RWPE2 (cell line): Measurements from ENCODE around the gene TUNAR.

Experiments used
- ATAC-seq: fragments of 200-7000 bp; cut with Tn5 transposase; 3 replicates; pipeline ENCODE4 v1.9.1; 2021; ENCODE audit warnings: low read depth
- DNase-seq: peaks from one replicate; pipeline ENCODE4 v3.0.0-alpha.2; 2020; ENCODE audit warnings: low spot score
- H3K27ac ChIP-seq: fragments of 450-650 bp; 2 replicates; pipeline ENCODE4 v1.5.1; 2017; ENCODE audit warnings: mild to moderate bottlenecking; ENCODE audit not compliant: poor library complexity, severe bottlenecking
- H3K27me3 ChIP-seq: fragments of 250-450 bp; sonication (Bioruptor Pico); 2 replicates; pipeline ENCODE4 v1.5.1; 2021; ENCODE audit warnings: mild to moderate bottlenecking, moderate library complexity; ENCODE audit not compliant: insufficient read depth, poor library complexity, severe bottlenecking
- H3K36me3 ChIP-seq: fragments of 250-450 bp; sonication (Bioruptor Pico); 2 replicates; pipeline ENCODE4 v1.5.1; 2020; ENCODE audit warnings: low read depth, mild to moderate bottlenecking, moderate library complexity
- H3K4me1 ChIP-seq: fragments of 250-450 bp; sonication (Bioruptor Pico); 2 replicates; pipeline ENCODE4 v1.5.1; 2021; ENCODE audit warnings: mild to moderate bottlenecking, moderate library complexity; ENCODE audit not compliant: insufficient read depth, poor library complexity, severe bottlenecking
- H3K4me3 ChIP-seq: fragments of 250-450 bp; sonication (Bioruptor Pico); 2 replicates; pipeline ENCODE4 v1.5.1; 2021; ENCODE audit warnings: mild to moderate bottlenecking, moderate library complexity; ENCODE audit not compliant: severe bottlenecking
- H3K9me3 ChIP-seq: fragments of 250-450 bp; sonication (Bioruptor Pico); 2 replicates; pipeline ENCODE4 v1.5.1; 2021; ENCODE audit warnings: mild to moderate bottlenecking, moderate library complexity; ENCODE audit not compliant: severe bottlenecking
- TF ChIP-seq, protein P1 (sequence below): fragments of 450-650 bp; IDR thresholded peaks from one replicate; pipeline ENCODE4 v1.5.1; 2017; ENCODE audit warnings: mild to moderate bottlenecking, moderate library complexity; ENCODE audit not compliant: poor library complexity, severe bottlenecking

The TUNAR gene

GRCh38 chr14:95886366-95887056 is 9.9 kb downstream of the TUNAR start:
- Histone ChIP-seq H3K27me3 (peaks cover 9% of the 10 kb centered on the region), H3K4me3 (no peak overlapping the region), H3K9me3 (no peaks in the 10 kb centered on the region), H3K27ac (no peak overlapping the region), H3K4me1 (no peaks in the 10 kb centered on the region), H3K36me3 (no peaks in the 10 kb centered on the region)
- DNase-seq (peak; percentile 31), ATAC-seq (no peak; the same call in 2 of the 3 replicates)
- TF ChIP-seq, protein P1, sequence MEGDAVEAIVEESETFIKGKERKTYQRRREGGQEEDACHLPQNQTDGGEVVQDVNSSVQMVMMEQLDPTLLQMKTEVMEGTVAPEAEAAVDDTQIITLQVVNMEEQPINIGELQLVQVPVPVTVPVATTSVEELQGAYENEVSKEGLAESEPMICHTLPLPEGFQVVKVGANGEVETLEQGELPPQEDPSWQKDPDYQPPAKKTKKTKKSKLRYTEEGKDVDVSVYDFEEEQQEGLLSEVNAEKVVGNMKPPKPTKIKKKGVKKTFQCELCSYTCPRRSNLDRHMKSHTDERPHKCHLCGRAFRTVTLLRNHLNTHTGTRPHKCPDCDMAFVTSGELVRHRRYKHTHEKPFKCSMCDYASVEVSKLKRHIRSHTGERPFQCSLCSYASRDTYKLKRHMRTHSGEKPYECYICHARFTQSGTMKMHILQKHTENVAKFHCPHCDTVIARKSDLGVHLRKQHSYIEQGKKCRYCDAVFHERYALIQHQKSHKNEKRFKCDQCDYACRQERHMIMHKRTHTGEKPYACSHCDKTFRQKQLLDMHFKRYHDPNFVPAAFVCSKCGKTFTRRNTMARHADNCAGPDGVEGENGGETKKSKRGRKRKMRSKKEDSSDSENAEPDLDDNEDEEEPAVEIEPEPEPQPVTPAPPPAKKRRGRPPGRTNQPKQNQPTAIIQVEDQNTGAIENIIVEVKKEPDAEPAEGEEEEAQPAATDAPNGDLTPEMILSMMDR, result no peak

GRCh38 chr14:95887351-95887750 is 10.7 kb downstream of the TUNAR start:
- no peak for ATAC-seq
- DNase-seq, result no peak
- H3K9me3 ChIP-seq, result no peaks in the 10 kb centered on the region
- TF ChIP-seq, protein P1, result no peak
- peaks cover 8% of the 10 kb centered on the region for H3K27me3 ChIP-seq
- H3K4me1 ChIP-seq, result peaks cover 4% of the 10 kb centered on the region
- no peaks in the 10 kb centered on the region for H3K36me3 ChIP-seq
- no peak overlapping the region for H3K4me3 ChIP-seq
- no peak overlapping the region for H3K27ac ChIP-seq

GRCh38 chr14:95889236-95889979 is 12.8 kb downstream of the TUNAR start:
- no peak for DNase-seq
- ATAC-seq, result no peak
- Histone ChIP-seq H3K9me3 (no peaks in the 10 kb centered on the region), H3K27me3 (no peaks in the 10 kb centered on the region), H3K4me3 (no peak overlapping the region), H3K4me1 (peaks cover 4% of the 10 kb centered on the region), H3K27ac (no peak overlapping the region), H3K36me3 (no peaks in the 10 kb centered on the region)
- TF ChIP-seq, protein P1, result no peak

DNA sequence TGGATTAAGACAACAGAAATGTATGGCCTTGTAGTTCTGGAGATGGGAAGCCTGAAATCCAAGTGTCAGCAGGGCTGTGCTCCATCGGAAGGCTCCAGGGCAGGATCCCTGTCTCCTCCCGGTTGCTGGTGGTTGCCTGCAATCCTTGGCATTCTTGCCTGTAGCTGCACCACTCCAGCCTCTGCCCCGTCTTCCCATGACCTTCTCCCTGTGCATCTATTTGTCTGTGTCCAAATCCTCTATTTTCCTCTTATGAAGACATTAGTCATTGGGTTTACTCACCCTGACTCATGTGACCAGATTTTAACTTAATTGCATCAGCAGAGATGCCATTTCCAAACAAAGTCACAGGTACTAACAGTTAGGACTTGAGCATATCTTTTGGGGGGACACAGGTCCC is 15.1 kb downstream of the TUNAR start:
- H3K4me1 ChIP-seq, result peaks cover 4% of the 10 kb centered on the region
- H3K36me3 ChIP-seq, result no peaks in the 10 kb centered on the region
- H3K9me3 ChIP-seq, result no peaks in the 10 kb centered on the region
- TF ChIP-seq, protein P1, result no peak
- H3K4me3 ChIP-seq, result no peak overlapping the region
- DNase-seq, result no peak
- ATAC-seq, result peak; percentile 88
- H3K27ac ChIP-seq, result no peak overlapping the region
- peaks cover 11% of the 10 kb centered on the region for H3K27me3 ChIP-seq

DNA sequence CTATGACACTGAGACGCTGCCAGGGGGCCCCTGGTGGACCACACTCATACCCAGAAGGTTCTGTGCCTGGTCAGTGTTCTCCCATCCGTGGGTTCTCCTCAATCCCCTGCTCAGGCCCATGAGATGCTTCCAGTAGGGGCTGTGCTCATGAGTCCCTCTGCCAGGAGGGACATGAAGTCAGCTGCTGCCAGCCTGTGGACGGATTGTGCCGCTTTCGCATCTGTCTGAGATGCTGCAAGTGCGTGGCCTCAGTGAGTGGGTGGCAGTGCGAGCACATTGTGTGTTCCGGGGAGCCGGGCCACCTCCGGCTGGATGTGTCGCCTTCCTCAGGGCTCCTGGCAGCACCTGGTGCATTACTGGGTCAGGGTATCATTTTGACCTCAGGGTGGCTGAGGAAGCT is 15.5 kb downstream of the TUNAR start:
- H3K36me3 ChIP-seq, result no peaks in the 10 kb centered on the region
- TF ChIP-seq, protein P1, result no peak
- DNase-seq, result no peak
- no peak for ATAC-seq
- no peak overlapping the region for H3K27ac ChIP-seq
- no peaks in the 10 kb centered on the region for H3K9me3 ChIP-seq
- peaks cover 15% of the 10 kb centered on the region for H3K27me3 ChIP-seq
- no peak overlapping the region for H3K4me3 ChIP-seq
- H3K4me1 ChIP-seq, result peaks cover 4% of the 10 kb centered on the region
